ENCODE data around the gene FUT2.

- no peak for TF ChIP-seq SMC3 (conservative IDR thresholded peaks at IDR 0.05; ENCODE audit: poor library complexity)
- TF ChIP-seq CTCF (IDR thresholded peaks at IDR 0.05; ENCODE audit: poor library complexity, severe bottlenecking), result no peak
- no peak for TF ChIP-seq EP300 (conservative IDR thresholded peaks at IDR 0.05; ENCODE audit: poor library complexity, severe bottlenecking)
- TF ChIP-seq EZH2 (IDR thresholded peaks at IDR 0.05; ENCODE audit: borderline replicate concordance, insufficient read depth, low read length, poor library complexity, severe bottlenecking), result no peak
These were observed 9.7 kb upstream of the FUT2 start for GRCh38 chr19:48686088-48686487.

Measured in neural cell (in vitro differentiated cells).